ENCODE data around the gene LSM7. TPM values are rescaled to one million over a fixed set of nuclear protein-coding genes. Genes with fewer than 3 reads are reported as not detected.

The LSM7 gene
- total RNA-seq, 6 experiments from 2014 or later, result 22.4 to 64.2 (median 28.2) TPM

GRCh38 chr19:2338751-2339643, 10.6 kb upstream of the LSM7 start:
- Histone ChIP-seq H3K27ac (no peak overlapping the region), H3K4me1 (no peaks in the 10 kb centered on the region), H3K36me3 (peaks cover 0 to 11% (median 0%) of the 10 kb centered on the region in 4 donors), H3K9me3 (no peaks in the 10 kb centered on the region), H3K4me3 (no peak overlapping the region), H3K27me3 (no peaks in the 10 kb centered on the region)
- intact Hi-C loops (cut with DNase I), result loop anchor here in 1 of 2 donors (10.0 kb wide), 1 partner anchor 46 kb away; no protein-coding TSS in a partner anchor
- WGBS (ENCODE audit: insufficient coverage, low coverage, low lambda C conversion rate, missing lambda C conversion rate), result no CpG with 5 or more reads among the region's 54 CpGs
- DNase-seq (no peak), ATAC-seq (no peak)
- no peak for TF ChIP-seq POLR2A (IDR thresholded peaks at IDR 0.05)
- TF ChIP-seq CTCF (IDR thresholded peaks at IDR 0.05), result no peak

DNA sequence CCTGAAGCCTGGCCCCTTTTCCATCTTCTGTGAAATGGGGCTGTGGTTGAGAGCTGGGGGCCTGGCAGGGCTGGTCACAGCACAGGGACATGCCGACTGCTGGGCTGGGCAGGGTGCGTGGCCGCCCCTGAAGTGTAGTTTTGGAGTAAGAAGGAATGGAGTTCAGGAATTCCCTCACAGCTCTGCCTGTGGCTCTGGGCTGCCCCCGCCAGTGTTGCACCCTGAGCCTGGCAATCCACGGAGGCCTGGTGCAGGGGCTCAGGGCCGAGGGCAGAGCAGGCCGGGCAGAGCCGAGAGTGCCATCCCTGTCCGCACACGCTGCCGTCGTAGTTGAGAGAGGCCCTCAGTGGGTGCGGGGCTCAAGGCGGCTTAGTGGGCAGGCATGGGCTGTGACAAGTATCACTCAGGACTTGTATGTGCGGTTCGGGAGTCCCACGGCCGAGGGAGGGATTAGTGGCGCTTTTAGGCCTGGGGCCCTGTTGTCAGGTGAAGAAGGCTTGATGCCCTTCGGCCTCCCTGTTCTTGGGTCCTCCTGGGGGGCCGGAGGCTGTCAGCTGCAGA, 9.7 kb upstream of the LSM7 start:
- intact Hi-C loops (cut with DNase I), result loop anchor here in 1 of 2 donors (10.0 kb wide), 1 partner anchor 47 kb away; no protein-coding TSS in a partner anchor
- ATAC-seq (no peak), DNase-seq (no peak)
- TF ChIP-seq POLR2A (IDR thresholded peaks at IDR 0.05) (no peak), CTCF (IDR thresholded peaks at IDR 0.05) (no peak)
- no peak overlapping the region for H3K4me3 ChIP-seq
- H3K9me3 ChIP-seq, result no peaks in the 10 kb centered on the region
- peaks cover 0 to 11% (median 0%) of the 10 kb centered on the region in 4 donors for H3K36me3 ChIP-seq
- H3K27me3 ChIP-seq, result no peaks in the 10 kb centered on the region
- H3K4me1 ChIP-seq, result no peaks in the 10 kb centered on the region
- no peak overlapping the region for H3K27ac ChIP-seq
- WGBS (ENCODE audit: insufficient coverage, low coverage, low lambda C conversion rate, missing lambda C conversion rate), result no CpG with 5 or more reads among the region's 21 CpGs

- Histone ChIP-seq H3K36me3 (peaks cover 0 to 11% (median 0%) of the 10 kb centered on the region in 4 donors), H3K27me3 (no peaks in the 10 kb centered on the region), H3K4me1 (no peaks in the 10 kb centered on the region), H3K4me3 (no peak overlapping the region), H3K9me3 (no peaks in the 10 kb centered on the region), H3K27ac (no peak overlapping the region)
- 100% methylated on average over 1 of the region's 19 CpGs for WGBS (ENCODE audit: insufficient coverage, low coverage, low lambda C conversion rate, missing lambda C conversion rate)
- DNase-seq, result no peak
- no peak for ATAC-seq
- TF ChIP-seq POLR2A (IDR thresholded peaks at IDR 0.05) (no peak), CTCF (IDR thresholded peaks at IDR 0.05) (no peak)
- intact Hi-C loops (cut with DNase I), result loop anchor here in 1 of 2 donors (10.0 kb wide), 1 partner anchor 47 kb away; no protein-coding TSS in a partner anchor
Observed at GRCh38 chr19:2337329-2337707, 8.9 kb upstream of the LSM7 start.

DNA sequence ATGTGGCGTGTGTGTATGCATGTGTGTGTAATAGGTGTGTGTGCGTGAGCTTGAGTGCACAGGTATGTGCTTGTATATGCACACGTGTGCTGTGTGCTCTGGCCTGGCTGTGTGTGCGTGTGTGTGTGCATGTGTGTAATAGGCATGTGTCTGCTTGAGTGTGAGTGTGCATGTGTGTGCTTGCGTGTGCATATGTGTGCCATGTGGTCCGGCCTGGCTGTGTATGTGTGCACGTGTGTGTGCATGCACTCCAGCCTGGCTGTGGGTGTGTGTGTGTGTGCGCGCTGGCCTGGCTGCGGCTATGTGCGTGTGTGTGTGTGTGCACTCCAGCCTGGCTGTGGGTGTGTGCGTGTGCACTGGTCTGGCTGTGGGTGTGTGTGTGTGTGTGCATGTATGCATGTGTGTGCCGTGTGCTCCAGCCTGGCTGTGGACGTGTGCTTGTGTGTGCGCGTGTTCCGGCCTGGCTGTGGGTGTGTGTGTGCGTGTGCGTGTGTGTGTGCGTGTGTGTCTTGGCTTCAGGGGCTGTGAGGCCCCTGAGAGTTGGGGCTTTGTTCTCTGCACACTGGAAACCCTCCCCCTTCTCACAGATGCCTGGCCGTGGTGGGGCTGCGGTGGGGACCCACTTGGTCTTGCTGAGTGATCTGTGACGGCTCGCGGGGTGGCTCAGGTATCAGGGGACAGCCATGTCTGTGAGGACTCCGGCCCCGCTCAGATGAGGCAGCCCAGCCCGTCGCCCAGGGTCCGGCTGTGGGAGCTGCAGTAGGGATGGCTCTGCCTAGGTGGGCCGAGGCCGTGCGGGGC, 8.3 kb upstream of the LSM7 start:
- no peak for ATAC-seq
- Histone ChIP-seq H3K4me1 (no peaks in the 10 kb centered on the region), H3K9me3 (no peaks in the 10 kb centered on the region), H3K4me3 (no peak overlapping the region), H3K27ac (no peak overlapping the region), H3K27me3 (no peaks in the 10 kb centered on the region), H3K36me3 (peaks cover 0 to 10% (median 0%) of the 10 kb centered on the region in 4 donors)
- 96% methylated on average over 8 of the region's 33 CpGs for WGBS (ENCODE audit: insufficient coverage, low coverage, low lambda C conversion rate, missing lambda C conversion rate)
- no peak for TF ChIP-seq POLR2A (IDR thresholded peaks at IDR 0.05)
- no peak for TF ChIP-seq CTCF (IDR thresholded peaks at IDR 0.05)
- DNase-seq, result no peak
- intact Hi-C loops (cut with DNase I), result loop anchor here in 1 of 2 donors (10.0 kb wide), 1 partner anchor 48 kb away; no protein-coding TSS in a partner anchor
